Embryonic facial prominence (tissue), 1 donor: ENCODE measurements around the gene DDIT4.
"Not testable (repeated sequence)": the region's sequence is repeated elsewhere in the genome, so short reads cannot be mapped to it uniquely, and the experiment has no call there.

Experiments
- DNase-seq: peaks from one replicate; pipeline ENCODE4 v3.0.0-alpha.2; 2016; ENCODE audit errors: extremely low spot score

The DDIT4 gene

DNA sequence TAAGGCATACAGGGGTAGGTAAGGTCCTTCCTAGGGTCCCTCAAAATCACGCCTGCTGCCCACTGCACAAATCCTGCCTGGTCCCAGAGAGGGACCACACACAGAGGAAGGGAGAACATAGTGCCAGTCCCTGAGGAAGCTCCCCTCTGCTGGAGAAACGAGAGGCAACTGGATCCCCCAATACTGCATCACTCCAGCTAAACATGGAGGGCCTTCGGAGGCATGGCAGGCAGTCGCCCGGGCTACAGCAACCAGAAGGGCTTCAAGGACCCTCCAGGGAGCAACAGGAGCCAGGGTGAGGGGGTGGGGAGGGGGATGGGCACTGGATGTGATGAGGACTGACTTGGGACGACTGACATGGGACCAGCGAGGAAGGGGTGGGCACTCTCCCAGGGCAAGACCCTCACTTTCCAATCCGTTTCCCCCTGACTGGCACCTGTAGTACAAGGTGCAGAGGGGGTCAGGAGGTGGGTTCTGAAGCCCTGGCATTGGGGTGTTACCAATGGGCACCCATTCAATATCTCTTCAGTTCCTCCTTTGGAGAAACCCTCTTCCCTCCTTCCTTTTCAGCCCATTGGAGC, 21.7 kb downstream of the DDIT4 start:
- DNase-seq = no peak

DNA sequence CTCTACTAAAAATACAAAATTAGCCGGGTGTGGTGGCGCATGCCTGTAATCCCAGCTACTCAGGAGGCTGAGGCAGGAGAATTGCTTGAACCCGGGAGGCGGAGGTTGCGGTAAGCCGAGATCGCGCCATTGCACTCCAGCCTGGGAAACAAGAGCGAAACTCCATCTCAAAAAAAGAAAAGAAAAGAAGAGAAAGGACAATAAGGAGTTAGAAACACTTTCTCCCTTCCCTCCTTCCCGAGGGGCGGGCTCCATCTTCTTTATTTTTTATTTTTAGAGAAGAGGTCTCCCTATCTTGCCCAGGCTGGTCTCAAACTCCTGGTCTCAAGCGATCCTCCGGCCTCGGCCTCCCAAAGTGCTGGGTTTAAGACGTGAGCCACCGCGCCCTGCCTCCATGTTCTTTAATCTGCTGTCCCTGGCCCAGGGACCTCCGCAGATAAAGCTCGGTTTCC, 23.1 kb downstream of the DDIT4 start:
- DNase-seq = not testable (repeated sequence)

DNA sequence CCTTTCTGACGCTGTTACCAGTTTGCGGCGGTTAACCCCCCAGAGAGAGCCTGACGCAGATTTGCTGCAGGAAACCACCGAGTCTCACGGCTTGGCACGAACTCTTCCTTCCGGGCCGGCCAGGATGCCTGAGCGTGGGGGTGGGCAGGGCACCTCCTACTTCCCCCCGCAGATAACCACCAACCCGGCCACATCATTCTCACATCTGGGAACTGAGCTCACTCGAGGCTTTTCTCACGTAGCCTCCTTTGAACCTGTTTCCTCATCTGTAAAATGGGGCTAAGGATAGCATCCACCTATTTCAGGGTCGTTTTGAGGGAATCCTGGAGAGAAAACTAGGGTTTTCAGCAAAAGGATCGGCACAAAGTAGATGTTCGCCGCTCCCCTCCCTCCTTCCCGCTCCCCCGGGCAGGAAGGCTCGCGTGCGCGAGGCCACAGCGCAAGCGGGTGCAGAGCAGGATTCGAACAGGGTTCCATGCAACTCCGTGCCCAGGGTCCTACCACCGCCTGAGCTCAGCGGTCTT, 23.6 kb downstream of the DDIT4 start:
- no peak for DNase-seq

DNA sequence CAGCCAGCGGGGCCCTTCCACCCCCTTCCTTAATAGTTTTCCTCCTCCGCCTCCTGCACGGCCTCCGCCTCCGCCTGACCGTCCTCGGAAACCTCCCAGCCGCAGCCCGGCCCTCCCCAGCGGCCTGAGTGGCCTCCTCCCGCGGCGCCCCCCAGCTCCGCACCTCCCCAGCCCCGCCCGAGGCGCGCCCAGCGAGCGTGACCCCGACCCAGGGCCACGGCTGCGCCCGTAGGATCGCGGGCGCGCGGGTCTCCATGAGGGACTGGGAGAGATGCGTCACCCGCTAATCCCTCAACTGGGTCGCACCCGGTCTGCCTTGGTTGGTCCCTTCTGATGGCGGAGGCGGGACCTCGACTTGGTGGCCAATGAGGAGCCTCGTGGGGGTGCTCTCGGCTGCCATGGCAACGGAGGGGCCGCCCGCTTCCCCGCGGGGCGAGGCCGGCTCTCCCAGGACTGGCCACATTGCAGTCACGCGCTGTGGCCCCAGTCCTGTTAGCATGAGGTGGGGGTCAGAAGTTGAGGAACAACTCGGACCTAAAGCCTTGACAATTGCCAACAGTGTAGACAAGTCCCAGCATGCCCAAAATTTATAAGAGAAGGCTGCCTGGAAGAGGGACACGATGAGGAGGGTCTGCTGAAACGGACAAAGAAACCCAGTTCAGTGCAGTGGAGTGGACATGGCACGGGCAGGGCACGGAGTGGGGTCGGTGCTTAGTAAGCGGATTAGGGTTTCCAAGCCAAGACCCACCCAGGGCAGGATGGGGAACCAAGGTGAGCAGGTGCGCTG, 24.3 kb downstream of the DDIT4 start:
- peak; percentile 90 for DNase-seq

DNA sequence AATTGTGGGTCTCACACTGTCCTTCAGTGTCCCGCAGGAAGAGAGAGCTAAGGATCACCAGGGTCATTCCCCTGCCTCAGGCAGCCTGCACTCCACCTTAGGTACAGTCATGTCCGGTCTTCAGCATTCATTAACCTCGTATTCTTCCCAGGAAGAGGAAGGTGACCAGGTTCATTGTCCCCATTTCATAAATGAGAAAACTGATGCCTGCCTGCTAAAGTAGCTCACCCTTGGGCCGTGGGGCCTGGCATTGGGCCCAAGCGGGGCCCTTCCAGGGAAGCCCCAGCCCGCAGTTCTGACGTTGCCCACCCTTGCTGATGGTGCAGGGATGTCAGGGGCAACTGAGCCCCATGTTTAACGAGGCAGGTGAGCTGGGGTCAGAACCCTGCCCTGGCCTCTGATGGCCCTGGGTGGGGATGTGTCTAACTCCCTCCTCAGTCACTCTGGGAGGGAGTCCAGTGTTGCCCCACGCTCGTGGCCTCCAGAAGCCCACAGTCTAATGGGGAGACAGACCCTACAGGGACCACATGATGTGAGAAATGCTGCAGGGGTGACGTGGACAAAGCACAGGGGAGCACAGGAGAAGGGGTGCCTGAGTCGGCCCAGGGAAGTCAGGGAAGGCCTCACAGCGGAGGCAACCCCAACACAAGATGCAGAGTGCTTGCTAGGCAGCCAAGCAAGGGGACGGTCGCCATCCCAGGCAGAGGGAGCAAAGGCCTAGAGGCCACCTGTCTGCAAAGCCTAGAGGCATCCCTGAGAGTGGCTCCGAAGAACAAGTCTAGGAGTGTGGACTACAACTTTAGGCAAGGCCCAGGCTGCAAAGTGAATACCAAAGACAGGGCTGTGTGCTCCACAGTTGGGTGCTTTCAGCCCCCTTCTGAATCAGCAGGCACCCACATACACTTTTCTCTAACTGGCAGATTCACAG, 25.1 kb downstream of the DDIT4 start:
- no peak for DNase-seq

DNA sequence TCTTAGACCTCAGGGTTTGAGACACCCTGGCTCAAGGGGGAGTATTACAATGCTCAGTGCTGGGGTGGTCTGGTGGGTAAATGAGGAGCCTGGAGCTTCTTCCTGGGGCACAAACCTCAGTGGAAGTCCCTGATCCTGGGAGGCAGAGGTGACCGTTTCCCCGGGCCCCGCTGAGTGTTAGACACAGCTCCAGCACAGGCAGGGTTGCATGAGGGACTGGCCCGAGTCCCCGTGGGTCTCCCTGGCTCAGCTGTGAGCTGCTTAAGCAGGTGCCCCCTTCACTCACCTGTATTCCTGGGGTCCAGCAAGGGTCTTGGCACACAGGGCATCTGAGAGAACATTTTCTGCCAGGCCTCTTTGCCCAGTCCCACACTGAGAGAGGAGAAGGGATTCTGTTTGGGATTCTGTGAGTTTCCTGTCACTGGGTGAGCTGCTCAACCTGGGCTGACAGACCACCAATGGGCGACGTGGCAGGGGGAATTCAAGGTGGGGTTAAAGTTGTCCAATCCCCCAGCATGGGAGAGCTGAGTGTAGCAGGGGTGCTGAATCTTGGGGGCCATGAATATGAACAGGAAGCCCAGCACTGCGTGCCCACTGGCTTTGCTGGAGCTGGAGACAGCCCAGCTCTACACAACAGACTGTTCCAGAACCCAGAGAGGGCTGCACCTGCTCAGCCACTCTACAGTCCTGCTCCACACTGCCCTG, 29.9 kb downstream of the DDIT4 start:
- DNase-seq = no peak

DNA sequence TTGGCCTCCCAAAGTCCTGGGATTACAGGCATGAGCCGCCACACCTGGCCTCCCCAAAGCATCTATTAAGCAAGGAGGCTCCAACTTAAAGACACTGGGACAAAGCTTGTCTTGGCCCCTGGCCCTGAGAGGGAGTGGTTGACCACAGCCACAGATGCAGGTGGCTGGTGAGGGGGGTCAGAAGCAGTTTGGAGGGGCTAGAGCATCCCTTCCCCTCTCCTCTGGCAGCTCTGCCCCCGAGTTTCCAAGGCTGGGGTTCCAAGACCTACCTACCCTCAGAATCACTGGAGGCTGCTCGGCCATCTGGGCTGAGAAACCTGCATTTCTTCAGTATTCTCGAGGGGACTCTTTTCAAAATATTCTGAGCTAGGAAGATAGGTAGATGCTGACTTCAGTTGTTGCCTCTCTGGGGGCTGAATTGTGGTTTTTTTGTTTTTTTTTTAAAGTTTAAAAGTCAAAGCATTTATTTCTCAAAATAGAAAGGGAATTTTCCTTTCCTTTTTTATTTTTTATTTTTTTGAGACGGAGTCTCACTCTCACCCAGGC, 32.6 kb downstream of the DDIT4 start:
- no peak for DNase-seq

DNA sequence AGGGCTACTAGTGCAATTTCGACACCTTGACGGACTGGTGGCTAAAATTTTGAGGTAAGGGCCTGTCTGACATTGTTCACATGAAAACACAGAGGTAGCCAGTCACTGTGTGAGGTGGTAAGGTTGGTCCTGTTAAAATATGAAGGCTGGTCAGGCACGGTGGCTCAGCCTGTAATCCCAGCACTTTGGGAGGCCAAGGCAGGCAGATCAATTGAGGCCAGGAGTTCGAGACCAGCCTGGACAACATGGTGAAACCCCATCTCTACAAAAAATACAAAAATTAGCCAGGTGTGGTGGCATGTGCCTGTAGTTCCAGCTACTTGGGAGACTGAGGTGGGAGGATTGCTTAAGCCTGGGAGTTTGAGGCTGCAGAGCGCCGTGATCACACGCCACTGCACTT, 34.0 kb downstream of the DDIT4 start:
- not testable (repeated sequence) for DNase-seq

DNA sequence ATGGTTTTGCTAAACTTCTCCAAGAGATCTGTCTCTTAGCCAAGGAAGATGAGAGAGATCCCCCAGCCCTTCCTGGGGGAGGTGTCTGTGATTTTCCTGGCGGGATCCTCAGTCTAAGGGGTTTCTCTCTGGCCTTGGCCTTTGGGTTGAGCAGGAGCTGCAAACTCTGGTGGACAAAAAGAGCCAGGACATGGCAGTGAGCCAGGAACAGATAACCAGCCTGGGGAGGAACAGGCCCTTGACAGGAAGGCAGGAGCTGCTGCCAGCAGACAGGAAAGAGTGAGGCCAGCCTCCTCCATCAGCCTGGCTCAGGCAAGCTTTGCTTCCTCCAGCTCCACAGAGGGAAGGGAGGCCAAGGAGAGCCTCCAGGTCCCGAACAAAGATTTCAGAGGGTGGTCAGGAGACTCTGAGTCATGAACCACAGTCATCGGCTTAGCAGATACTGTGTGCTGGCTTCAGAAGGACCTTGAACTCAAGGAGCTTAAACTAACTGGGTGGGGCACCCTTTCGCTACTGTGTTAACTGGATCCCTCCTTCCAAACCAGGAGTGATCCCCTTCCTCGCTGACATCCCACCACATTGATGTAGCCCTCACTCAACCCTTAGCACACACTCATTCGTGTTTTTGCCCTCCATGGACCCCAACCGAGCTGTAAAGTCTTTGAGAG, 34.7 kb downstream of the DDIT4 start:
- no peak for DNase-seq

DNA sequence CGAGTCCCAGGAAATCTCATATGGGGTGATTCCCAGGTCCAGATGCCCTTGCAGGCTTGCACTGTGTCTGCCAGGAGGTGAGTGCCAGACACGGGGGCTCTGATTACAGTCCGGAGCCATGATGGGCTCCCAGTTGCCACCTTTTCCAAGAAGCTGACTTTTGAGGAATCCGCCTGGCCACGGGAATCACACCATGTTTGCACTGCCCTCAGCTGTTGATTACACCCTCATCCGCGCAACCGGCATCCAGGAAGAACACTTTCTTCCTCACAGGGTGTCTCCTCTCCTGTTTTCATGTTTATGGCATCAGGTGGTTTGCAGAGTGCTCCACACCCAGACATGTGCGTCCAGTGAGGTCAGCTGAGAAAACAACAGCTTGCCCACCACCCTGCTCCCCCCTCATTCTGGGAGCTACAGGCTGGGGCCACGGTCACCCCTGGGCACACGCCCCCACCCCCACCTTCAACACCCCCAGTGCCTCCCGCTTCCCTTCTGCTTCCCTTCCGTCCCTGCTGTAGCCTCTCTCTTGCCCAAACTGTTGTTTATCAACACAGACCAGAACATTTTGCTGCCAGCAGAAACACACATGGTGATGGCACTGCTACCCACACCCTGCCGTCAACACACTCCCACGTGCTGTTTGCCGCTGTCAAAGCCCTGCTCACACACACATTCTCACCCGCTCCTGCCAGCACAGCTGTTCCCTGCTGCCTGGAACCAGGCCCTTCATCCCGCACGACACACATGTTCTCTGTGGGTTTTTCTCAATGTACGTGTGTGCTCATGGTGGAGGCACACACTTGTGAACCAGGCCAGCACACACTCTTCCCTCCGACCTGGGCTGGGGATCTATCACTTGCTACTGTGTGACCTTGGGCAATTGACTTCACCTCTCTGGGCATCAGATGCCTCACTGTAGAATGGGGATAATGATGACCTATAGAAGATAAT, 35.8 kb downstream of the DDIT4 start:
- no peak for DNase-seq

DNA sequence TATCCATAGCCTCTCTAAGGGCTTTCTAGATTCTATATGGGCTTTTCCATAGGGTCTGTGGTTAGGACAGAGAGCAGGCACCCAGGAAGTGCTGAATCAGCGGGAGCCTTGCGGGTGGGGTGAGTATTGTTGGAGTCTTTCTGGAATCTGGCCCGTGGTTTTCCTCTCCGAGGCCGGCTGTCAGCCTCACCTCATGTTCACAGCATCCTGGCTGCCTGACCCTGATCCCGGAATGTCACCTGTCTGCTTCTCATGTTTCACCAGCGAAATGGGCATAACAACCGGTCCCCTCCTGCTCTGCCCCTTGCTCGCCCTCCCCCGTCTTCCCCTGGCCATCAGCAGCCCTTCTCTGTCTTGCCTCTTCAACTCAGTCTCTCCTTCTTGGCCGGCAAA, 36.5 kb downstream of the DDIT4 start:
- no peak for DNase-seq

DNA sequence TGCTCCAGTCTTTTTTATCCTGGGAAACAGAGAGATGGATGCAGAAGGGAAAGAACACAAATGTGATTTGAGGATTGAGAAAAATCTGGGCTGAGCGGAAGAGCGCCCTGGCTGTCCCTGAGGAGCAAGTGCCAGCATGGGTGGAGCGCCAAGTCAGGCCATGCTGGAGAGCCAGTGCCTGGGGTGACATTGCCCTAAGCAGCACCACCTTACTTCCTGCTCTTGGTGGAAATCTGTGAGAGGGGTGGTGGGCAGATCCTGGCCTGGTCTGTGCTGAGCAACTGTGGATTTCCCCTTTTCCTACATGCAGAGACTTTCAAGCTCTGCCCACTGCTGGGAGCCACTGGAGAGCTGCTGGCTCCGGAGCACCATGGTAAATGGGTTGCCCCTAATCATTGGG, 36.9 kb downstream of the DDIT4 start:
- DNase-seq = no peak

DNA sequence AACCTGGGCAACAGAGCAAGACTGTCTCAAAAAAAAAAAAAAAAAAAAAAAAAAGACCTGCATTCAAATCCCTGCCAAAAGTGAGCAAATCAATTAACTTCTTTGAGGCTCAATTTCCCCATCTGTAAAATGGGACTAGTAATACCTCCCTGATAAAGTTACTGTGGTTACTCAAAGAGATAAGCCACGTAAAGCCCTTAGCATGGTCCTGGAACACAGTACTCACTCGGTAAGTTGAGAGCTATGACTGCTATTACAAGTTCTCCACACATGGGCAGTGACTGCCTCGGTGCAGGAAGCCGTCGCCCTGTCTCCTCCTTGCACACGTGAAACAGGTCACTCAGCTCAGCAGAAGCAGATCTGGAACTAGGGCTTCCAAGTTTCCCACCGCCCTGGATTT, 37.9 kb downstream of the DDIT4 start:
- DNase-seq = no peak

DNA sequence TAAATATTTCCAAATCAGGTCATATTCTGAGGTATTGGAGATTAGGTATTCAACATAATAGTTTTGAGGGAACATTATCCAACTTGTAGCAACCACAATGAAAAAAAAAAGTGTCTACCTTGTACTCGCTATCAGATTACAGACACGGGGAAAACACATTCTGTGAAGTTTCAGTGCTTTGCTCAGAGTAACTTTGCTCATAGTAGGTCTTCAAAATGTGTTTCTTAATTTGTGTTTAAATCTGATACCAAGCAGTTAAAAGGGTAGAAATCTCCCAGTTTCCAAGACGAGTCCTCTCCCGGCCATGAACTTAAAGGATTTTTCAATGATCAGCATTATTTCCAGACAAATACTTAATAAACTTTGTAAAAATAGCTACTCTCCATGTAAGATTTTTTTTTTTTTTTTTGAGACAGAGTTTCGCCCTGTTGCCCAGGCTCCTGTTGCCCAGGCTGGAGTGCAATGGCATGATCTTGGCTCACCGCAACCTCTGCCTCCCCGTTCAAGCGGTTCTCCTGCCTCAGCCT, 39.2 kb downstream of the DDIT4 start:
- DNase-seq = no peak

DNA sequence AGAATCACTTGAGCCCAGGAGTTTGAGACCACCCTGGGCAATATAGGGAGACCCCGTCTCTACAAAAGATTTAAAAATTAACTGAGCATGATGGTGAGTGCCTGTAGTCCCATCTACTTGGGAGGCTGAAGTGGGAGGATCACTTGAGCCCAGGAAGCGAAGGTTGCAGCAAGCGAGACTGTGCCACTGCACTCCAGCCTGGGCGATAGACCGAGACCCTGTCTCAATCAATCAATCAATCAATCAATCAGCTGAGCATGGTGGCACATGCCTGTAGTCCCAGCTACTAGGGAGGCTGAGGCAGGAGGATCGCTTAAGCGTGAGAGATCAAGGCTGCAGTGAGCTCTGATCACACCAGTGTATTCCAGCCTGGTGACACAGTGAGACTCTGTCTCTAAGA, 40.5 kb downstream of the DDIT4 start:
- DNase-seq = no peak

DNA sequence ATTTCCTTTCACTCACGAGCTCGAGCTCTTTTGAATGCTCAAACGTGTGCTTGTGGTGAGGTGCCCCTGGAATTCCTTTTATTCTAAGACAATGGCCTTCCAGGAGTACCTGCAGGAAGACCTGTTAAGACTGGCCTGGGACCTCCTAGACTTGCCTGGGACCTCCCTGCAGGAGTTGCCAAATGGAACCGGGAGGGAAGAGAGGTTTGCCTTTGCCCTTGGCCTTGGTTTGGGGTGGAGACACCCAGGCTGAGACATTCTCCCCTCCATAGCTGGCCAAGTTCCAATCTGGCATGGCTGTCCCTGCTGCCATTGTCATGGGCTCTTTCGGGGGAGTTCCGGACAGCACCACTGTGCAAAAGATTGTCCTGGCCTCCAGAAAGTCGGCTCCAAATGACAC, 41.3 kb downstream of the DDIT4 start:
- DNase-seq = no peak

DNA sequence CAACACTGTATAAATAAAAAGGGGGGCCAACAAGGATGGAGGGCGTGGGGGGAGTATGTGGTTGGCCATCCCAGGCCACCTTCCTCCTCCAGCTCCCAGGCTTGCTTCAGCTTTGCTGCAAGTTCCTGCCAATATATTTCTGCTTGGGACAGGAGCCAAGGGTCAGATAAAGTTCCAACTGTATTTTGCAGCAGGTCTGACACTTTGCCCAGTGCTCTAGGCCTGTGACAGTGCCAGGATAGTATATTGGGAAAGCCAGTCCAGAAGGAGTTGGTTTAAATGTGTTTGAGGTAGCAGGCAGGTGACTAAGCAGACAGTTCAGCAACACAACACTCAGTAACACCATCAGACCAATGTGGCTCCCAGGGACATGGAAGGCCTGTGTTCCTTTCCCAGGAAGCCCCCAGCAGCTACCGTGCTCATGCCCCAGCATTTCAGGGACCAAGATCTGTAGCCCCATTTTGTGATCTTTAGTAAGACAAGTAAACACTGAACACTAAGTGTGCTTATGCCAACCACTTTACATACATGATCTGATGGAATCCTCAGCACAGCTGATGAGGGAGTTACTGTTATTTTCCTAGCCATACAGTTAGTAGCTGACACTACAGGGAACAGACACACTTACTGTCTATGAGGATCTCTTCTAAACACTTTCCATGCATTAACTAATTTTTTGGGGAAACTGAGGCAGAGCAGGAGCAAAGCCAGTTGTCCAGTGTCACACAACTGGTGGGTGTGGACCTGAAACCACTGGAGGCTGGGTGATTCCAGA, 42.1 kb downstream of the DDIT4 start:
- DNase-seq = no peak

DNA sequence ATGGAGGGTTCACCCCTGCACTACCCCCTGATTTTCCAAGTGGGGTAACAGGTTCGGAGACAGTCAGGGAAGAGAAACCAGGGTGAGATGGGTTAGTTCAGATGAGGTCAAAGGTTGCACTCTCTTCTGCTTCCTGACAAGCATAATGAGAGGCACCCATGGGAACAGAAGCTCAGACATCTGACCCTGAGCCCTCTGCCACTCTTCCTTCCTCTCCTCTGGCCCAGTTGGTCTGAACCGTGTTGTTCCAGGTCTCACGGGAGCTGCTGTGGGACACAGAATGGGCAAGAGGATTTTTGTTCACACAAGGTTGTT, 42.6 kb downstream of the DDIT4 start:
- DNase-seq = no peak
